Embryonic facial prominence (tissue), 1 donor: ENCODE results near the gene LPCAT2.

Experiments used
- DNase-seq: peaks from one replicate; pipeline ENCODE4 v3.0.0-alpha.2; 2016; ENCODE audit errors: extremely low spot score

LPCAT2 gene

DNA sequence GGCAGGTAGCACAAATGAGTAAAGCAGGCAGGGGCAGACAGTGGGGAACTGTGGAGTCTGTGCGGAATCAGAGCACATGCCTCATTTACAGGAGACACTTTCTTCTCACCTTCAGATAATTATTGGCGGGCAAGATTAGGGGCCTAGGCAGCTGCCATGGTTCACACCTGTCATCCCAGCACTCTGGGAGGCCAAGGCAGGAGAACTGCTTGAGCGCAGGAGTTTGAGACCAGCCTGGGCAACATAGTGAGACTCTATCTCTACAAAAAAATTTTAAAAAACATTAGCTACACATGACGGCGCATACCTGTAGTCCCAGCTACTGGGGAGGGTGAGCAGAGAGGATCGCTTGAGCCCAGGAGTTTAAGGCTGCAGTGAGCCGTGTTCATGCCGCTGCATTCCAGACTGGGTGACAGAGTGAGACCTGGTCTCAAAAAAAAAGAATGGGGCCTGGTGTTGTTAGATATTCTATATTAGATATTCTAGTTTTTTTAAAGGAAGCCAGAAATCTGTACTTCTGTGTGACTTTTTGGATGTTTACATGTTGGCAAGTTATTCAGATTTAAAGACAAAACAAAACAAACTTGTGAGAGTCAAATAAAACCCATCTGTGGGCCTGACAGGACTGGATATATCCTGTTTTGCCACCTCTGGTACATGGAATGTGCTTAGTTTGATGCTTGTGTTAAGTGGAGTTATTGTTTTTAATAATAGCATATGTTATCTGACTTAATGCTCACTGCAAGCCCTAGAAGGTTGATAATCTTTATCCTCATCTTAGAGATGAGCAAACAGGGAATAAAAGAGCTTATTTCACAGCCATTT lies 4.9 kb upstream of the LPCAT2 start:
- no peak for DNase-seq

DNA sequence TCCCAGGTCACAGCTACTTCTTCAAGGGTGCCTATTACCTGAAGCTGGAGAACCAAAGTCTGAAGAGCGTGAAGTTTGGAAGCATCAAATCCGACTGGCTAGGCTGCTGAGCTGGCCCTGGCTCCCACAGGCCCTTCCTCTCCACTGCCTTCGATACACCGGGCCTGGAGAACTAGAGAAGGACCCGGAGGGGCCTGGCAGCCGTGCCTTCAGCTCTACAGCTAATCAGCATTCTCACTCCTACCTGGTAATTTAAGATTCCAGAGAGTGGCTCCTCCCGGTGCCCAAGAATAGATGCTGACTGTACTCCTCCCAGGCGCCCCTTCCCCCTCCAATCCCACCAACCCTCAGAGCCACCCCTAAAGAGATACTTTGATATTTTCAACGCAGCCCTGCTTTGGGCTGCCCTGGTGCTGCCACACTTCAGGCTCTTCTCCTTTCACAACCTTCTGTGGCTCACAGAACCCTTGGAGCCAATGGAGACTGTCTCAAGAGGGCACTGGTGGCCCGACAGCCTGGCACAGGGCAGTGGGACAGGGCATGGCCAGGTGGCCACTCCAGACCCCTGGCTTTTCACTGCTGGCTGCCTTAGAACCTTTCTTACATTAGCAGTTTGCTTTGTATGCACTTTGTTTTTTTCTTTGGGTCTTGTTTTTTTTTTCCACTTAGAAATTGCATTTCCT lies 3.4 kb upstream of the LPCAT2 start:
- DNase-seq, result no peak

DNA sequence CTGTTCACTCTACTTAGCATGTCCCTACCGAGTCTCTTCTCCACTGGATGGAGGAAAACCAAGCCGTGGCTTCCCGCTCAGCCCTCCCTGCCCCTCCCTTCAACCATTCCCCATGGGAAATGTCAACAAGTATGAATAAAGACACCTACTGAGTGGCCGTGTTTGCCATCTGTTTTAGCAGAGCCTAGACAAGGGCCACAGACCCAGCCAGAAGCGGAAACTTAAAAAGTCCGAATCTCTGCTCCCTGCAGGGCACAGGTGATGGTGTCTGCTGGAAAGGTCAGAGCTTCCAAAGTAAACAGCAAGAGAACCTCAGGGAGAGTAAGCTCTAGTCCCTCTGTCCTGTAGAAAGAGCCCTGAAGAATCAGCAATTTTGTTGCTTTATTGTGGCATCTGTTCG lies 2.8 kb upstream of the LPCAT2 start:
- no peak for DNase-seq

DNA sequence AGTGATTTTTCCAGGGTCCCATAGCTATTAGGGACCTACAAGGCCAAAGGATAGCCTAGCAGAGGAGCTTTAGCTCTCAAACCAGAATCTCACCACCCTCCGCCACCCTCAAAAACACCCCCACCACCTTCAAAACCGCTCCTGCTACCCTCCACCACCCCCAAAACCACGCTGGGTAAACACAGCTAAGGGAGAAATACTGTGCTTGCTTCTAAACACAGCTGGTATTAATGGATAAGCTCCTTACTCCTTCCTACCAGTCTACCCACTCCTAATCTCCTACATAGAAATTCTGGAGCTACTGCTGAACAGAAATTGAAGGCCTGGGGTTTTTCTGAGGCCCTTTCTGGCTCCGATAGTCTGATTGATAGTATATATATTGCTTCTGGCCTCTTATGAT lies 2.2 kb upstream of the LPCAT2 start:
- DNase-seq, result no peak

DNA sequence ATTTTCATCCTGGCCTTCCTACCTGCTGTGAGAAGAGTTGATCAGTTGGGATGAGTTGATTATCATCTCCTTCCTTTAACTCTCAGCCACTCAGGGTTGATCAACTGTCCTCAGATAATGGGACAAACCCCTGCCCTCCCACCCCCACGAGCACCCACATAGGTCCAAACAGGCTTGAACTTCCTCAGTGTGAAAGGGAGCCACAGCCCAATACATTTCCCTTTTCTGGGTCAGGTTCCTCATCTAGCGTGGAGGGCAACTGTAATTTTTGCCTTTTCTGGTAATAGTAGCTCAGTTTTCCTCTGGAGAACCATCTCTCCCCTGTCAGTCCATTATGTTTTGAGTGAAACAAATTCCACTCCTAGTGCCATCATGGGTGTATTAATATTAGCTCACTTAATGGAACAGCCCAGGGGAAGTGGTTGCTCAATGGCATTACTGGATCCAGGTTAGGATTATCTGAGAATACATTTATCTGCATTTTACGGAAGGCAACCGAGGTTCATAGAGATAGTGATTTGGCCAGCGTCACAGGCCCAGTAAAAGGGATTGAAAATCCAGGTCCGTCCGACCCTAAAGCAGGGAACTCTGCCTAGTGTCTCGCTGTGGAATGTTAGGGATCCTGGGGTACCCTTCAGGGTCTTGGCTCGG lies 476 bp upstream of the LPCAT2 start:
- no peak for DNase-seq

DNA sequence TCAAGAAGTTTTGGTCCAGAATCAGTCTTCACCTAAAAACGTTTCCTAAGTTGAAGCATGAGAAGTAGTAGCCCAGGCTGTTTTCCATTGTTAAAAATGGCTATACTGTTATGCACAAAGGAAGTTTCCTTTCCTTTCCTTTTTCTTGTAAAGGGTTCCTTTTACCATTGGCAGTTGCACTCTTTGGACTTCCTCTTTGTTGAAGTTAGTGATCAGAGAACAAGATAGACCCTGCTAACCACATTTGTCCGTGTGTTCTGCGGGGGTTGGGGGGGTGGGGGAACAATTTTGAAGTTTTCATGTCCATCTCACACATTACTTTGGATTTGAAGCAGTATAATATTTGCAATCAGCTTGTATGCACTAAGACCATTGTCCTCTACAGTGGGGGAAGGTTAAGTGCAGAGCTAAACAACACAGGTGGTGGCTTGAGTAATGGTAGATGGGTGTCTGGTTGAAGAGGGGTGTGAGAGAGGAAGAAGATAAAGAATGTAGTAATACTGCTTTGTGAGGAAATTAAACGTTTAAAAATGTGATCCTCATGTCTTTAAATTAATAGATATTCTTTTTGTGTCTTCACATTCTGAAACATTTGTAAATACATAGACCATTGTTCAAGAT lies 1.4 kb downstream of the LPCAT2 start:
- no peak for DNase-seq

DNA sequence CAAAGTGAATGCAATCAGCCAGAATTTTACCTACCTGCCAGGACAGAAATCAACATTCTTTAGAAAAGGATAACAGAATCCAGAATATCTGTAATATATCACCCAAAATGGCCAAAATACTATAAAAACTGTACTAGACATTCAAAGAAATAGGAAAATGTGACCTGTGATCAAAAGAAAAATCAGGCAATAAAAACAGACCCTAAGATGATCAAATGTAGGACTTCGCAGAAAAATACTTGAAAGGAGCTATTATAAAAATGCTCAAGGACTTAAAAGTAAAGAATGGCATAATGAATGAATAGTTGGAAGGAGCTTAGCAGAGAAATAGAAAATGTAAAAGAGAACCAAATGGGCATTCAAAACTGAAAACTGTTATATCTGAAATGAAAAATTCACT lies 4.1 kb downstream of the LPCAT2 start:
- no peak for DNase-seq

DNA sequence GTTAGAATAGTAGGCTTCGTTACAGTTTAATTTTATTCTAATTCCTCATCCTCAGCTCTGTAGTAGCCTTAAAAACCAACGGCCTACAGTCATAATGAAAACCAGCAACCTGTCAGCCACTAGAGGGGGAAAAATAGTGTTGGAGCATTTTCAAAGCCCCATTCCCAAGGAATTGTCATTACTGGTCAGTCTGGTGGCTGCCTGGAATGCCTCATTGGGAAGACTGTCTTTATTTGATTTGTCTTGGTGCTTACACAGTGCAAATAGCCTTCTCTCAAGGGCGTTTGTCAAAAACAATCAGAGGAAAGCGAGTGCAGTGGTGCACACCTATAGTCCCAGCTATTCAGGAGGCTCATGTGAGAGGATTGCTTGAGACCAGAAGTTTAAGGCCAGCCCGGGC lies 4.7 kb downstream of the LPCAT2 start:
- DNase-seq, result no peak

DNA sequence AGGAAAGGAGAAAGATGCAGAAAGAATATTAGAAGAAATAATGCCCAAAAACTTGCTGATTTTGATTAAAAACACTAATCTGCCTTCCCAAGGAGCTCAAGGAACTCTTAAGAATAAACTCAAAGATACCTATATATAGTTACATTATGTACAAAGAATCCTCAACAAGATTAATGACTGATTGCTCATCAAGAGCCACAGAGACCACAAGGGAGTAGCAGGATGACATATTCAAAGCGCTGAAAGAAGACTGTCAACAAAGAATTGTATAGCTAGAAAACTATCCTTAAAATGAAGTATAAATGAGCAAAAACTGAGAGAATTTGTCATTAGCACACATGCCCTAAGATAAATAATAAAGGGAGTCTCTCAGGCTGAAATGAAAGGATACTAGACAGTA lies 6.2 kb downstream of the LPCAT2 start:
- no peak for DNase-seq

DNA sequence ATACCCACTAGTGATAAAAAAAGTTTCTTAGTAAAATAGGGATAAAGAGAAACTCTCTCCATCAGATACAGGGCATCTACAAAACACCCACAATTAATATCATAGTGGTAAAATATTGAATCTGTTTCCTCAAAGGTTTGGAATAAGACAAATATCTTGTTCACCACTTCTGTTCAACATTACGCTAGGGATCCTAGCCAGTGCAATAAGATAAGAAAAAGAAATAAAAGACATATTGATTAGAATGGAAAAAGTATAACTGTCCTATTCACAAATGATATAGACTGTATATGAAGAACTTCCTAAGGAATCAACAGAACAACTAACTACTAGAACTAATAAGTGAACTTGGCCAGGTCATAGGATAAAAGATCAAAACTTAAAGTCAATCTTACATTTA lies 12.9 kb downstream of the LPCAT2 start:
- DNase-seq, result no peak

DNA sequence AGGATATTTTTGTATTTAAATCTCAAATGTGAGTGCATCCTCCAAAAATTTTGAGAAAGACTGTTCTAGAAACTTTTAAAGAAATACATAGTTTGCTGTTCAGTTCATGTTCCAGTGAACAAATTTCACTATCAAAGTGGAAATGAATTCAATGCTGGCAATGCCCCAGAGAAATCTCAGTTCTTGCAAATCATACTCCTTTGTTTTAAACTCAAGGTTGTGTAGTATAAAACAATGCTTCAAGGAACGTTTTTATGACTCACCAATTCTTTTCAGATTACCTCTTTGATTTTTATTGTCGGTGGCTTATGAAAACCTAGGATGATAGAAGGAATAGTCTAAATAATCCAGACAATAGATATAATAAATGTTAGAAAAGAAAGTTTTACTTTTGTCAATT lies 17.6 kb downstream of the LPCAT2 start:
- DNase-seq, result no peak

DNA sequence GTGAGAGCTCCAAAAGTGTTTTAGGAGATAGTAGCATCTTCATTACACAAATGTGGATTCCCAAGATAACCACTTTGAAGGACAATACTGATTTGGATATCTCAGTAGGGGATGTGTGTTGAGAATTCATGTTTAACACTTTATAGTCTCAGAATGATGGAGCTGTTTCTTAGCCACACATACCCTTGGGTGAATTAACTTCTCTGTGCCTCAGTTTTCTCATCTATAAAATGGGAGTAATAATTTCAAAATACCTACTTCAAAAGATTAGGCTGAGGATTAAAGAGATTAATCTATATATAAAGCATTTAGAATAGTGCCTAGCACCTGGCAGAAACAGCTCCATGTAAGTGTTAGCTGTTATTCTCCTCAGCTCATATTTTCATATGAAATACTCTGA lies 19.0 kb downstream of the LPCAT2 start:
- DNase-seq, result no peak

DNA sequence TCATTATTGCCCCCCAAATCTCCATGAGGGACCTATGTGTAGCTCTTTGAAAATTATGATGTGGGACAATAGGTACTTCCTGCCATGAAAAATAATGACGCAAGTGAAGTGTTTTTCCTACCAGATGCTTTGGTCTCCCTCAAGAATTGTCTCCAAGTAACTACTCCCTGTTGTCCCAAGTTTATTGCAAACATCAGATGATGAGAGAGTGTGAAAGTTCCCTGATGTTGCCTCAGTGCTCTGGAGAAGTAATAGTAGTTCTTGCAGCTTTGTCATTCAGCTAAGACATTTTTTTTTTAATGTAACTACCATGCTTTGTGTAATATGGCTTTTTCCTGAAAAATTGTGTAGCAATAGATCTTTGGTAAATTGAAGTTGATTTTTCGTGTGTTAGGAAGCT lies 20.1 kb downstream of the LPCAT2 start:
- no peak for DNase-seq

DNA sequence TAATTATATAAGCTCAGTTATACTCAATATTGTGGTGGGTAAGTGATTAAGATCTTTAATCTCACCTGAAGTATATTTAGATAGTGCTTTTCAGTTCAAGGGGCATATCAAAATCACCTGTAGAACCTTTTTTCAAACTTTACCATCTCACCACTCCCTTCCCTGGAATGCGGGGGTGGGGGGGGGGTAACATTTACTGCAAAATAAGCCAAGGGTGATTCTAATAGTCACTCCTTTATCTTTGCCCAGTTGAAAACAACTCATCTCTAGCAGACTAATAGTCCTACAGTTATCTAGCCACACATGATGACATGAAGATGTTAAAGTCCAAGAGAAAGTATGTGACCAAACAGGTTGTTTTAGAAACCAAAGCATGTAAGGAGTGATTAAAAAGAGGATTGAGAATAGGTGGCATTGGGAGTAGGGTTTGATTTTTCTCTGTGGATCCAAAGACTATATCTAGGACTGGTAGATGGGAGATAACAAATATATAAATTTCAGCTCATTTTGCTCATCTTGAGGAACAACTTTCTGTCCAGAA lies 21.5 kb downstream of the LPCAT2 start:
- DNase-seq, result no peak

DNA sequence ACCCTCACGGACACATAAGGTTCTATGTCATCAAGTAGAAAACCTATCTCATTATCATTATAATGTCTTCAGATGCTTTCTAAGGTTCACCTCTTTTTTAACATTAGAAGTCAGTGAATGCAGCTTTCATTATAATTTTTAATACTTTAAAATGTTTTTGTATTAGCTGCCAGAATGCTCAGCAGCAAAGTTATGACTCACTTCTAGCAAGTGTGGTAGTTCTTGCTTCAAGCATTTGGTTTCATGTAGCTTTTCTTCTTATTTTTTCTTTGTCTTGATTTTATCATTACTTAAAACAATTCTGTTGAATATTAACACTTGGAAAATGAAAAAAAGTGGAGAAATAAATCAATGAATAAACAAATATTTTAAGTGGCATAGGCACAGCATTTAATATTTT lies 23.4 kb downstream of the LPCAT2 start:
- no peak for DNase-seq

DNA sequence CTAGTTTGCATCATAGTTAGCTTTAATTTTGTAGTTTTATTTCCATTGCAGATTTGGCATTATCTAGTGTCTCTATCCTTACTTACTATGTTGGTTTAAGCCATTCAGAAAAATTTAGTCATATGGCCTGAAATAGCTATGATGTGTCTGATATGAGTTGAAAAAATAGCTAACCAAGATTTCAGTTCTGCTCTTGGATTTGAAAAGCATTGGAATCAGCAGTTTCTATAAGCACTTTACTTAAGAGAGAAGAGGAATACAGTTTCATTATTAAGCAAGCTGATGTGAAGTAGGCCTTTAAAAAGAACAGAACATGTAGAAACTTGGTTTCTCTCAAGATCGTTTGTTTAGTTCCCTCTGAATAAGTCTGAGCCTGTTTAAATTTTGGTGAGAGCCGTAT lies 25.9 kb downstream of the LPCAT2 start:
- DNase-seq, result no peak

DNA sequence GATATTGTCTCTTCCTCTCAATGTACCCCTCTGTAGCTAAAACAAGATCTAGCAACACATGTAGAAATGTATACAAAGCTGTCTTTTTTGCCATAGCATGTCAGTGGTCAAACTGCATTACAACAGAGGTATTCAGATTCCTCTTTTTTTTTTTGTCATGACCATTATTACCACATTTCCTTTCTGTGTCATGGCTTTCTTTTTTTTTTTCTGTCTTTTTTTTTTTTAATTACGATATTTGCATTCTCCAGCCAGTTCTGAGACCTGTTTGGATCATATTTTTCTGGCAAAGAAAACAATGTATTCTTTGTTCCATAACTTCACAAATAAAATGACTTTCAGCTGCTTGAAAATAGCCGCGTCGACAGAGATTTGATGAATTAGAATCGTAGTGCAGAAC lies 30.2 kb downstream of the LPCAT2 start:
- no peak for DNase-seq

DNA sequence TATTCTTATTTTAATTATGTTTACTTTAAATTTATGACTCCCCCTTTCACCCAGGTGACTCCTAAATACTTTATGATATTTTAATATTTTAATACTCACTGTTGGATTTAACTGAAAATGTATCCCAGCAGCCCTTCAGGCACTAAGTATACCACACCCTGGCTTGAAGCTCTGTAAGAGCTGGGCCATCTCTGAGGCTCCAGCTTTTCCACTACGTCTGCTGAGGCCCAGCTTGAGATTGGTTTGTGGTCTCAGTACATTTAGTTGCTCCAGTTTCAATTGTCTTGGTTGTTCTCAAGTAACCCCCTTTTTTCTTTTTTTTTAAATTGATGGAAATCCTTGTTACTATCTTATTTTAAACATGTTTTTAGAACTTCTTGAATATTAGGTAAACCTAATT lies 30.6 kb downstream of the LPCAT2 start:
- no peak for DNase-seq

DNA sequence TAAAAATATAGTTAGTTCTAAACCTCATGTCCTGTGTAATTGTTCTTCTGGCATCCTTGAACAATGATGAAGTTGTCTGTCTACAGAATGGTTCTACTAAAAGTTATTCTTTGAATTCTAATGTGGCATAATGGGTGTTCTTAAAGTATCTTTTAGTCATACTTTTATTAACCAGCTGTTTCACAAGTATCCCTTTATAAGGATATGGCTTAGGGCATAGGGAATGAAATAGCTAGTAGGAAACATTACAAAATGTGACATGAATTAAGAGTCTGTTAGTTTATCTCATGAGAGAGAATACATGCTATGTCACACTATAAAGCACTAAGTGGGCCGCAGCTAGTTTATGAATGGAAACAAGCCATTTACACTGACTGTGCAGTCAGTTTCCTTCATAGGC lies 31.3 kb downstream of the LPCAT2 start:
- no peak for DNase-seq

DNA sequence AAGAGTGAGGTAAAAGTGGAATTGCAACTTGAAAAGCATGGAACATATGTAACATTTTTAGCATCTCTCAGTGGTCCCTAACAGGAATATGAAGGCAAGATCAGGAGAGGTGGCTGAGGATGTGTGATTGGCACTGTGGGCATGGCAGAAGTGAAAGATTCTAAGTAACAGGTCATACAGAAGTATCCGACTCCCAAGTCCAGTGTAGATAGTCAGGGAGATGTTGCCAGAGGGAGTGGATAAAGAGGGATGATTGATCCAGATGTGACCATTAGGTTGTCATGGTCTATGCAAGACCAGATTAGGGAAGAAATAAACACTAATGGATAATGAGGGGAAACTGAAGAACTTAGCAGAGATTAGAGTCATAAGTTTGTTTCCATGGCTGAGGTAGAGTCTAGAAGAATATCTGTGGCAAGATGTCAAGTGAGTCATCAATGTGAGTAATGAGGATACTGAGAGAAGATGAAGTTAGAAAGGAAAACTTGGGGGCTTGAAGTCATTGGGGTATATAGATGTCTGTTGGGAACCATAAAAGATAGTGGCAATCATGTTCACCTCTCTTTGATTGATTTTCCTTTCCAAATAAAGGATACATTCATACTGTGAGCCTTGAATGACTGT lies 33.7 kb downstream of the LPCAT2 start:
- DNase-seq, result no peak

DNA sequence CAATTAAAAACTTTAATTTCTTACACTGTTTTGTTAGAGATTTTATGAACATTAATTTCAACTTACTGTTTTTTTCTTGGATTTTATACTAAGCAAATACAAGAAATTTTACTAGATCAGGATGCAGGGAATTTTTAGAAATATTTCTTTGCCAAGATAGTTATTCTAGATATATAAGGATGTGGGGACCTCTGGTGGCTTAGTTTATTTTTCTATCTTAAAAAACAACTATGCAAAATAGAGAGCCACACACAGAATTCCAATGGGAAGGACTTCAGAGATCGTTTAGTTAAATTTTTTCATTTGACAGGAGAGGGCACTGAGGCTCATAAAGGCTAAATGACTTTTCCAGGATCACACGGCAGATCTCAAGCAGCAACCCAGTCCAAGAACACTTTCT lies 34.6 kb downstream of the LPCAT2 start:
- peak; percentile 45 for DNase-seq

DNA sequence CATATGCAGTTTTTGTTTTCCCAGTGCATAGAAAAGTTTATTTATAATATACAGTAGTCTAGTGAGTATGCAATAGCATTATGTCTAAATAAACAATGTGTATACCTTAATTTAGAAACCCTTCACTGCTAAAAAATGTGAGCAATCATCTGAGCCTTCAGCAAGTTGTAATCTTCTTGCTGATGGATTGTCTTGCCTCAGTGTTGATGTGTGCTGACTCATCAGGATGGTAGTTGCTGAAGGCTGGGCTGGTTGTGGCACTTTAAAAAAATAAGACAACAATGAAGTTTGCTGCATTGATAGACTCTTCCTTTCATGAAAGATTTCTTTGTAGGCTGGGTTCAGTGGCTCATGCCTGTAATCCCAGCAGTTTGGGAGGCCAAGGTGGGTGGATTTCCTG lies 43.7 kb downstream of the LPCAT2 start:
- no peak for DNase-seq
